ENCODE measurements around the gene DYNC1LI1.

DNA sequence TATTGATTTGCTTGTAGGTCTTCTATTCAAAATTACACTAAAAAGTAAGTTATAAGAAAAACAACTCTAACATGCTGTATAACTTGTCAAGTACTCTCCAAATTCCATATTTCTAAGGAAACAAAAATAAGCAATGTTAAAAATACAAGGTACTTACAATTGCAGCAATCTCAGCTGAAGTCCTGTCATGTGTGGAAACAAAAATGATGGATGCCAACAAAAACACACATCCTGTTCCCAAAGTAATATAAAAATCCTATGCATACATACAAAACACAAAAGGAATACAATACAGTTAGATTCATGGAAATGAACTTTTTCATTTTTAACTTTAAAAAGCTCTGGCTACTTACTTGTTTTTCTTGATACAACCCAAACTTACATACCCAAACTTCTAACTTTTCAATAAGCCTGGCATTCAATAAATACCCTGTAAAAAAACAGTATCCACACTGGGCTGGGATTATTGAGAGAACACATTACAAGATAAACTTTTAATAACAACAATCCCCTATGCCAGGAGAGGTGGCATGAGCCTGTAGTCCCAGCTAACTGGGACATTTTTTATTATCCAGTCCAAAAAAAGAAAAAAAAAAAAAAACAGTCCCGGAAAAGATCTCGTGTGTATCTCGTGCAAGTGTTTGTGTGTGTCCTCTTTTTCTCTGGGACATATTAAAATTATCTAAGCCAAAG is 82.7 kb downstream of the DYNC1LI1 start:
- TF ChIP-seq, protein P1, sequence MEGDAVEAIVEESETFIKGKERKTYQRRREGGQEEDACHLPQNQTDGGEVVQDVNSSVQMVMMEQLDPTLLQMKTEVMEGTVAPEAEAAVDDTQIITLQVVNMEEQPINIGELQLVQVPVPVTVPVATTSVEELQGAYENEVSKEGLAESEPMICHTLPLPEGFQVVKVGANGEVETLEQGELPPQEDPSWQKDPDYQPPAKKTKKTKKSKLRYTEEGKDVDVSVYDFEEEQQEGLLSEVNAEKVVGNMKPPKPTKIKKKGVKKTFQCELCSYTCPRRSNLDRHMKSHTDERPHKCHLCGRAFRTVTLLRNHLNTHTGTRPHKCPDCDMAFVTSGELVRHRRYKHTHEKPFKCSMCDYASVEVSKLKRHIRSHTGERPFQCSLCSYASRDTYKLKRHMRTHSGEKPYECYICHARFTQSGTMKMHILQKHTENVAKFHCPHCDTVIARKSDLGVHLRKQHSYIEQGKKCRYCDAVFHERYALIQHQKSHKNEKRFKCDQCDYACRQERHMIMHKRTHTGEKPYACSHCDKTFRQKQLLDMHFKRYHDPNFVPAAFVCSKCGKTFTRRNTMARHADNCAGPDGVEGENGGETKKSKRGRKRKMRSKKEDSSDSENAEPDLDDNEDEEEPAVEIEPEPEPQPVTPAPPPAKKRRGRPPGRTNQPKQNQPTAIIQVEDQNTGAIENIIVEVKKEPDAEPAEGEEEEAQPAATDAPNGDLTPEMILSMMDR (IDR thresholded peaks at IDR 0.05): no peak
- TF ChIP-seq POLR2A (IDR thresholded peaks at IDR 0.05): no peak
- no peak for TF ChIP-seq EP300 (IDR thresholded peaks at IDR 0.05)
